HepG2 (cell line): ENCODE data around the gene NACC2. TPM values are rescaled to one million over a fixed set of nuclear protein-coding genes. Genes with fewer than 3 reads are reported as not detected.

Experiments
- ARNT ChIP-seq: fragments of 450-650 bp; IDR thresholded peaks from 2 replicates; pipeline ENCODE4 v1.6.1; 2017
- GABPA ChIP-seq, 2 experiments: IDR thresholded peaks; 2 replicates each; pipeline ENCODE4 v1.6.1; 2011 to 2016; ENCODE audit warnings: low read depth in 2 of 2, low read length in 1 of 2, missing biosample characterization in 1 of 2, missing genetic modification characterization in 1 of 2
- HOXD1 ChIP-seq: sonication (generic); formaldehyde crosslinking; IDR thresholded peaks from 2 replicates; pipeline ENCODE4 v1.5.0; 2020; ENCODE audit warnings: missing genetic modification reagents
- KDM6A ChIP-seq: IDR thresholded peaks from 2 replicates; pipeline ENCODE4 v1.6.1; 2016; ENCODE audit warnings: low read depth
- KLF16 ChIP-seq, 2 experiments: sonication (generic) in 1 of 2; formaldehyde crosslinking in 1 of 2; IDR thresholded peaks; 2 replicates each; pipeline versions ENCODE4 v1.6.1 to v1.8.0; 2016 to 2023; ENCODE audit warnings: missing genetic modification reagents in 2 of 2, missing compliant biosample characterization in 1 of 2
- NBN ChIP-seq: fragments of 450-650 bp; conservative IDR thresholded peaks from 2 replicates; pipeline ENCODE4 v1.6.1; 2017
- NFATC3 ChIP-seq: sonication (generic); formaldehyde crosslinking; IDR thresholded peaks from 2 replicates; pipeline ENCODE4 v1.5.1; 2020; ENCODE audit warnings: mild to moderate bottlenecking, missing genetic modification reagents
- NFE2L2 ChIP-seq: fragments of 150-350 bp; IDR thresholded peaks from 2 replicates; pipeline ENCODE4 v1.6.1; 2014; ENCODE audit warnings: low read length
- NR0B2 ChIP-seq: sonication (generic); formaldehyde crosslinking; IDR thresholded peaks from 2 replicates; pipeline ENCODE4 v1.4.0; 2020; ENCODE audit warnings: mild to moderate bottlenecking, missing genetic modification reagents
- PBX2 ChIP-seq: IDR thresholded peaks from 2 replicates; pipeline ENCODE4 v1.6.1; 2016; ENCODE audit warnings: control low read depth
- PLSCR1 ChIP-seq: sonication (generic); formaldehyde crosslinking; IDR thresholded peaks from 2 replicates; pipeline ENCODE4 v1.5.0; 2020; ENCODE audit warnings: missing genetic modification reagents, mild to moderate bottlenecking, borderline replicate concordance
- REL ChIP-seq: sonication (generic); formaldehyde crosslinking; conservative IDR thresholded peaks from 2 replicates; pipeline ENCODE4 v1.8.0; 2022; ENCODE audit warnings: mild to moderate bottlenecking, missing genetic modification reagents, moderate library complexity
- SETDB1 ChIP-seq: sonication (generic); formaldehyde crosslinking; IDR thresholded peaks from 2 replicates; pipeline ENCODE4 v1.5.1; 2020; ENCODE audit warnings: missing genetic modification reagents, mild to moderate bottlenecking, borderline replicate concordance
- TFDP2 ChIP-seq: sonication (generic); formaldehyde crosslinking; IDR thresholded peaks from 2 replicates; pipeline ENCODE4 v1.4.0; 2020; ENCODE audit warnings: missing genetic modification reagents
- TOPORS ChIP-seq: sonication (generic); formaldehyde crosslinking; IDR thresholded peaks from 2 replicates; pipeline ENCODE4 v1.8.0; 2023; ENCODE audit warnings: mild to moderate bottlenecking, missing genetic modification reagents
- ZBTB44 ChIP-seq: sonication (generic); formaldehyde crosslinking; IDR thresholded peaks from 2 replicates; pipeline ENCODE4 v1.4.0; 2020; ENCODE audit warnings: missing genetic modification reagents
- ZFP37 ChIP-seq: sonication (generic); formaldehyde crosslinking; IDR thresholded peaks from 2 replicates; pipeline ENCODE4 v1.4.0; 2020; ENCODE audit warnings: missing genetic modification reagents, borderline replicate concordance
- ZNF138 ChIP-seq: sonication (generic); formaldehyde crosslinking; IDR thresholded peaks from 2 replicates; pipeline ENCODE4 v1.5.0; 2020; ENCODE audit warnings: mild to moderate bottlenecking, low read depth, missing genetic modification reagents
- ZNF18 ChIP-seq: sonication (generic); formaldehyde crosslinking; IDR thresholded peaks from 2 replicates; pipeline ENCODE4 v1.8.0; 2022; ENCODE audit warnings: mild to moderate bottlenecking, missing genetic modification reagents; ENCODE audit not compliant: insufficient replicate concordance
- ZNF33B ChIP-seq: sonication (generic); formaldehyde crosslinking; IDR thresholded peaks from 2 replicates; pipeline ENCODE4 v1.5.1; 2020; ENCODE audit warnings: mild to moderate bottlenecking, missing genetic modification reagents
- ZNF576 ChIP-seq: sonication (generic); formaldehyde crosslinking; IDR thresholded peaks from 2 replicates; pipeline ENCODE4 v1.4.0; 2020; ENCODE audit warnings: mild to moderate bottlenecking, missing genetic modification reagents
- ZNF850 ChIP-seq: sonication (generic); formaldehyde crosslinking; conservative IDR thresholded peaks from 2 replicates; pipeline ENCODE4 v1.9.0; 2021; ENCODE audit warnings: mild to moderate bottlenecking, missing genetic modification reagents
- polyA plus RNA-seq, 8 experiments: library from polyadenylated mRNA; depleted of rRNA in 3 of 8; stranded (reverse) in 7 of 8; unstranded in 1 of 8; fragments of >200 nt; fragmentation: Illumina TruSeq in 4 of 8; extraction: Trizol in 4 of 8; gene quantifications; 2 replicates each; pipeline versions ENCODE4 v1.2.1 to v1.2.3, GENCODE V29; 2011 to 2016; ENCODE audit warnings: low read depth in 4 of 8, missing spikeins in 1 of 8, mixed read lengths in 1 of 8; ENCODE audit not compliant: insufficient read depth in 1 of 8
- total RNA-seq, 5 experiments: library from RNA; depleted of rRNA; stranded (reverse); fragments of >200 nt; fragmentation: Illumina TruSeq; extraction: Trizol; gene quantifications; 2 replicates each; pipeline ENCODE4 v1.2.3, GENCODE V29; 2016; ENCODE audit warnings: low read depth in 1 of 5

NACC2 gene
- total and polyA plus RNA-seq, 2 of the 13 experiments (the other 11 are each of a cell fraction or from before 2014, with no cell fraction given): 5.9 to 12.3 TPM

GRCh38 chr9:136011703-136012496 is 83.2 kb downstream of the NACC2 start (continued):
- TF ChIP-seq TFDP2 (peak; percentile 90), NFE2L2 (no peak), SETDB1 (CRISPR knock-in tag) (no peak), ZFP37 (peak; percentile 88), REL (CRISPR knock-in tag) (no peak), ZNF18 (no peak), ZNF576 (CRISPR knock-in tag) (no peak), ZNF850 (peak; percentile 25; the same call in 1 of the 2 replicates), ARNT (no peak), GABPA (IDR thresholded peaks at IDR 0.05; ENCODE audit: low read depth, low read length) (no peak), GABPA (CRISPR knock-in tag; IDR thresholded peaks at IDR 0.05; ENCODE audit: low read depth) (peak; percentile 63), NBN (no peak), PBX2 (CRISPR knock-in tag) (no peak), PLSCR1 (CRISPR knock-in tag) (no peak), NR0B2 (CRISPR knock-in tag) (peak; percentile 86), NFATC3 (CRISPR knock-in tag) (peak; percentile 68; the same call in 1 of the 2 replicates), ZBTB44 (CRISPR knock-in tag) (no peak; the same call in 1 of the 2 replicates), HOXD1 (CRISPR knock-in tag) (peak; percentile 84), ZNF138 (CRISPR knock-in tag) (0 out of 2 replicates have a peak, but pooled peaks have one; percentile 37), KDM6A (CRISPR knock-in tag) (peak; percentile 79; the same call in 1 of the 2 replicates), ZNF33B (CRISPR knock-in tag) (peak; percentile 85), TOPORS (CRISPR knock-in tag) (peak; percentile 95), KLF16 (CRISPR knock-in tag; IDR thresholded peaks at IDR 0.05) (peak; percentile 86 to 98; a peak in 3 of 4 replicates)
